ENCODE data around the gene SORL1. TPM values are rescaled to one million over a fixed set of nuclear protein-coding genes. Genes with fewer than 3 reads are reported as not detected.

SORL1 gene
- total RNA-seq, 4 donors from 2014 or later, result 12.1 to 42.8 (median 21.0) TPM

- 94% methylated on average over 5 of the region's 5 CpGs for WGBS
- TF ChIP-seq POLR2AphosphoS5 (IDR thresholded peaks at IDR 0.05) (no peak), EP300 (IDR thresholded peaks at IDR 0.05) (no peak), POLR2A (IDR thresholded peaks at IDR 0.05) (no peak)
- TF ChIP-seq, protein P1, sequence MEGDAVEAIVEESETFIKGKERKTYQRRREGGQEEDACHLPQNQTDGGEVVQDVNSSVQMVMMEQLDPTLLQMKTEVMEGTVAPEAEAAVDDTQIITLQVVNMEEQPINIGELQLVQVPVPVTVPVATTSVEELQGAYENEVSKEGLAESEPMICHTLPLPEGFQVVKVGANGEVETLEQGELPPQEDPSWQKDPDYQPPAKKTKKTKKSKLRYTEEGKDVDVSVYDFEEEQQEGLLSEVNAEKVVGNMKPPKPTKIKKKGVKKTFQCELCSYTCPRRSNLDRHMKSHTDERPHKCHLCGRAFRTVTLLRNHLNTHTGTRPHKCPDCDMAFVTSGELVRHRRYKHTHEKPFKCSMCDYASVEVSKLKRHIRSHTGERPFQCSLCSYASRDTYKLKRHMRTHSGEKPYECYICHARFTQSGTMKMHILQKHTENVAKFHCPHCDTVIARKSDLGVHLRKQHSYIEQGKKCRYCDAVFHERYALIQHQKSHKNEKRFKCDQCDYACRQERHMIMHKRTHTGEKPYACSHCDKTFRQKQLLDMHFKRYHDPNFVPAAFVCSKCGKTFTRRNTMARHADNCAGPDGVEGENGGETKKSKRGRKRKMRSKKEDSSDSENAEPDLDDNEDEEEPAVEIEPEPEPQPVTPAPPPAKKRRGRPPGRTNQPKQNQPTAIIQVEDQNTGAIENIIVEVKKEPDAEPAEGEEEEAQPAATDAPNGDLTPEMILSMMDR (IDR thresholded peaks at IDR 0.05), result no peak
- no peak for DNase-seq (ENCODE audit: low spot score in 2 of 2)
Measured at GRCh38 chr11:121552154-121552553, 100.0 kb downstream of the SORL1 start.

DNA sequence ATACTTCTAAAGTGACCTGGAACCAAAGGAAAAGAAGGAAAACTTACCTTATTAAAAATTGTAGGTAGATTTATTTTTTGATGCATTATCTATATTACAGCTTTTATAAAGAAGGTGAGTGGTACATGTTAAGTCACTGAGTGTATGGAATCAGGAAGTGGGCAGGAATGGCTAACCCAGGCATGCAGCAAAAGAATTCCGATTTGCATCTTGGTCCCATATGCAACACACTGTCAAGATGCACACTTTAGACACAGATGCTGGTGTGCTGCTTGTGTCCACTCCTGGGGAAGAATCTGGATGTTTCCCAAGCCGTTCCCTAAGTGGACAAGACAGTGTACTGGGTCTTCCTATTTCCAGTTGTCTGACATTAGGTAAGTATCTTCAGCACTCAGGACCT, 100.5 kb downstream of the SORL1 start:
- 83% methylated on average over 2 of the region's 2 CpGs for WGBS
- H3K4me1 ChIP-seq, result peaks cover 6% of the 10 kb centered on the region

More at GRCh38 chr11:121552154-121552553, 100.0 kb downstream of the SORL1 start:
- Histone ChIP-seq H3K4me3 (no peak overlapping the region), H3K27ac (no peak overlapping the region), H3K4me1 (peaks cover 6% of the 10 kb centered on the region), H3K9me3 (no peaks in the 10 kb centered on the region), H3K36me3 (peaks cover 3% of the 10 kb centered on the region), H3K27me3 (no peaks in the 10 kb centered on the region)

DNA sequence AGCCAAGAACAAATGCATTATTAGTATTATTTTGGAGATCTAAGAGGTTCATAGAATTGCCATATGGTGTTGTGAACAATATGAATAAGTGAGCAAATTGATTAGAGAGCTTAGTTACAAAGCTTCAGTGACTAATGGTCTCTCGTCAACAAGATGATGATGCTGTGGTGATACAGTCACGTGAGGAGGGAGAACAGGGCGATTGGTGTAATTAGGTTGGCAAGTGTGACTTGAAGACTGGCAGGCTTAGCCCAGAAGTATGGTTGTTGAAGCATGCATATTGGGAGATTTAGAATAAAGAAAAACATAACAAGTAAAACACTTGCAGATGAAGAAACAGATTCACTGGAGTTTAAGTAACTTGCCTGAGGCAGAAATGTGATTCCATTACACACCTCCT, 101.3 kb downstream of the SORL1 start:
- TF ChIP-seq EP300 (IDR thresholded peaks at IDR 0.05) (no peak), POLR2A (IDR thresholded peaks at IDR 0.05) (no peak), POLR2AphosphoS5 (IDR thresholded peaks at IDR 0.05) (no peak)
- TF ChIP-seq, protein P1 (IDR thresholded peaks at IDR 0.05), result no peak
- DNase-seq (ENCODE audit: low spot score in 2 of 2), result no peak
- 71% methylated on average over 3 of the region's 3 CpGs for WGBS

More for the DNA sequence above, 100.5 kb downstream of the SORL1 start:
- TF ChIP-seq EP300 (IDR thresholded peaks at IDR 0.05) (no peak), POLR2AphosphoS5 (IDR thresholded peaks at IDR 0.05) (no peak), POLR2A (IDR thresholded peaks at IDR 0.05) (no peak)
- TF ChIP-seq, protein P1 (IDR thresholded peaks at IDR 0.05), result no peak
- Histone ChIP-seq H3K4me3 (no peak overlapping the region), H3K27ac (no peak overlapping the region), H3K36me3 (peaks cover 3% of the 10 kb centered on the region), H3K9me3 (no peaks in the 10 kb centered on the region), H3K27me3 (no peaks in the 10 kb centered on the region)
- no peak for DNase-seq (ENCODE audit: low spot score in 2 of 2)

DNA sequence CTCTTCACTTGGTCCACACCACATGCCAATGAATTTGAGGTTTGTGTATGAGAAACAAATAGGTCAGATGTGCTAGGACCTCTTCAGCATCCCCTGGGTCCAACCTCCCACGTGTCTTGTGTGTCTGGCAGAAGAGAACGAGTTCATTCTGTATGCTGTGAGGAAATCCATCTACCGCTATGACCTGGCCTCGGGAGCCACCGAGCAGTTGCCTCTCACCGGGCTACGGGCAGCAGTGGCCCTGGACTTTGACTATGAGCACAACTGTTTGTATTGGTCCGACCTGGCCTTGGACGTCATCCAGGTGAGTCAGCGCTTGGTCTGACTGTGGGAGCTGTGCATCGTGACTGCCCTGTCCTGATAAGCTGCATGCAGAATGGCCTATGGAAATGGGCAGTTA, 101.7 kb downstream of the SORL1 start:
- TF ChIP-seq, protein P1 (IDR thresholded peaks at IDR 0.05), result no peak
- TF ChIP-seq POLR2A (IDR thresholded peaks at IDR 0.05), result no peak
- TF ChIP-seq EP300 (IDR thresholded peaks at IDR 0.05), result no peak
- no peak for TF ChIP-seq POLR2AphosphoS5 (IDR thresholded peaks at IDR 0.05)
- no peak for DNase-seq (ENCODE audit: low spot score in 2 of 2)
- H3K27me3 ChIP-seq, result no peaks in the 10 kb centered on the region
- H3K27ac ChIP-seq, result no peak overlapping the region
- 89% methylated on average over 10 of the region's 11 CpGs for WGBS
- H3K4me3 ChIP-seq, result no peak overlapping the region
- no peaks in the 10 kb centered on the region for H3K9me3 ChIP-seq
- peaks cover 6% of the 10 kb centered on the region for H3K4me1 ChIP-seq
- H3K36me3 ChIP-seq, result peaks cover 3% of the 10 kb centered on the region

More for the DNA sequence above, 101.3 kb downstream of the SORL1 start:
- no peaks in the 10 kb centered on the region for H3K9me3 ChIP-seq
- H3K27me3 ChIP-seq, result no peaks in the 10 kb centered on the region
- H3K27ac ChIP-seq, result no peak overlapping the region
- H3K4me3 ChIP-seq, result no peak overlapping the region
- peaks cover 6% of the 10 kb centered on the region for H3K4me1 ChIP-seq
- peaks cover 3% of the 10 kb centered on the region for H3K36me3 ChIP-seq

DNA sequence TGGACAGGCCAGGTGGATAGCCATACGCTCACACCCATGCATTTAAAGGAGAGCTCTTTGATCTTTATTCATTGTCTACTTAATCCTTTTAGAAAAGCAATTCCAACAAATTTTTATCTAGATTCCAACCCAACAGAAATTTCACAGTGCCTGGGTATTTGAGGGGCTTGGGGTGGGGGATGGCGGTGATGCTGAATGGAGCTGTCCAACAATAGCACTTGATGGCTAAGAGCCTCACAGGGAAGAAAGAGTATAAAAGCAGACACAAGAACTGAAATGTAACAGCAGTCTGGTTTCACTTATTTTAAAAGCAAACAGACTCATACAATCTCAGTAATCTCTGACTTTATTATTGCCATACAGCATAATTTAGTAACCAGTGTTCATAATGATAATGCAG, 102.4 kb downstream of the SORL1 start:
- H3K36me3 ChIP-seq, result peaks cover 3% of the 10 kb centered on the region
- DNase-seq (ENCODE audit: low spot score in 2 of 2), result no peak
- WGBS, result 87% methylated on average over 2 of the region's 2 CpGs

More for the DNA sequence above, 102.4 kb downstream of the SORL1 start:
- no peak for TF ChIP-seq EP300 (IDR thresholded peaks at IDR 0.05)
- TF ChIP-seq POLR2AphosphoS5 (IDR thresholded peaks at IDR 0.05), result no peak
- no peak for TF ChIP-seq POLR2A (IDR thresholded peaks at IDR 0.05)
- TF ChIP-seq, protein P1 (IDR thresholded peaks at IDR 0.05), result no peak
- Histone ChIP-seq H3K27ac (no peak overlapping the region), H3K4me3 (no peak overlapping the region), H3K9me3 (no peaks in the 10 kb centered on the region), H3K27me3 (no peaks in the 10 kb centered on the region), H3K4me1 (peaks cover 6% of the 10 kb centered on the region)

All from suprapubic skin (tissue), 4 donors.